Activated naive CD8-positive, alpha-beta T cell treated with anti-CD3 and anti-CD28 coated beads, Interleukin-2, amount 50 U/mL, for 16 hours (primary cell): ENCODE measurements around the gene LSAMP.
"Not testable (repeated sequence)": the region's sequence is repeated elsewhere in the genome, so short reads cannot be mapped to it uniquely, and the experiment has no call there.

Source experiments
- DNase-seq: peaks from one replicate; pipeline ENCODE4 v3.0.0-alpha.2; 2020; ENCODE audit warnings: low read depth, low spot score

LSAMP gene

DNA sequence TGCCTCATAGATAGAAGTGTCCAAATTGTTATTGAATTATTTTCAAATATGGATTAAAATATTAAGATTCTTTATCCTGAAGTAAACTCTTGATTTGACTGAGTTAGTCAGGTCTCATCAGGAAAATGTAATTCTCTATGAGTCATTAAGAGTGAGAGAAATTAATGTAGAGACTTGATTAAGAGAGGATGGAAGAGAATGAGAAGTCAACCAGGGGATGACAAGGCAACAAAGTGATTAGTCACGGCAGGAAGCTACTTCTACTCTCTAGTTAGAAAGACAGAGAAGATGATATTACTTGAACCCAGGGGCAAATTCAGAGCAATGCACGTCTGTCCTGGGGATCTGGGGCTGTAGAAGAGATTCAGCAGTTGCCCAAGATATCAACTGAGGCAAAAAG is 202.5 kb downstream of the LSAMP start:
- DNase-seq = no peak

DNA sequence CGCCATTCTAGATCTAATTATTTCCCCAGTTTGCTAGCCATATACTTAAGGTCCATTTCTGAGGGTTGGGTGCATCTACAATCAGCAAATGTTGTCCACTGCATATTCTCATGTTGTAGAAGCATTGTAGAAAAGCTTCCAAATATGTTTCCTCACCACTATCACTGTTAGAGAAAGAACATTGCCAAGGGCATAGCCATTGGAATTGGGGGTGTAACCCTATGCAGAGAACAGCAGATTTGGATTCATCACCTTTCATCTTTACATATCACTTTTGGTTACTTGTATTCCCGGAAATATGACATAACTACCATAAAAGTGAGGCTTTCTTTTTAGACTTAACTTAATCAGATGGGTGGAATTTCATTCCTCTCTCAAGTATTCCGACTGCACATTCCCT is 203.6 kb downstream of the LSAMP start:
- DNase-seq = no peak

DNA sequence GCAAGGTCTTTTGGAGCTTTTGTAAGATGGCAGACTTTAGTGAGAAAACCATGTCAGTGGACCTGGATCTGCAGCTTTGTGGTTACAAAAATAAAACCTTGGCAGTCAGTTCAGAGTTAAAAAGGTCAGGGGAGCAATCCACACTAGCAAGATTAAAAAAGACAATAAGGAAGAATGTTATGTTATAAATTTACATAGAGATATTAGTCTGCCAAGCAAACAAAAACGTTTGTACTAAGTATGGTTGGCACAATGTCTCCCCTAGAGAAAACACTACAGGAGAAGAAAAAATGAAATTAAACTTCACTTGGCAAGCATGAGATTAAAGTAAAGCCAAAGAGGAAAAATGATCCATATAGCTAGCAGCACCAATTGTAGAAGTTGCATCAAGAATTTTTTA is 205.0 kb downstream of the LSAMP start:
- no peak for DNase-seq

DNA sequence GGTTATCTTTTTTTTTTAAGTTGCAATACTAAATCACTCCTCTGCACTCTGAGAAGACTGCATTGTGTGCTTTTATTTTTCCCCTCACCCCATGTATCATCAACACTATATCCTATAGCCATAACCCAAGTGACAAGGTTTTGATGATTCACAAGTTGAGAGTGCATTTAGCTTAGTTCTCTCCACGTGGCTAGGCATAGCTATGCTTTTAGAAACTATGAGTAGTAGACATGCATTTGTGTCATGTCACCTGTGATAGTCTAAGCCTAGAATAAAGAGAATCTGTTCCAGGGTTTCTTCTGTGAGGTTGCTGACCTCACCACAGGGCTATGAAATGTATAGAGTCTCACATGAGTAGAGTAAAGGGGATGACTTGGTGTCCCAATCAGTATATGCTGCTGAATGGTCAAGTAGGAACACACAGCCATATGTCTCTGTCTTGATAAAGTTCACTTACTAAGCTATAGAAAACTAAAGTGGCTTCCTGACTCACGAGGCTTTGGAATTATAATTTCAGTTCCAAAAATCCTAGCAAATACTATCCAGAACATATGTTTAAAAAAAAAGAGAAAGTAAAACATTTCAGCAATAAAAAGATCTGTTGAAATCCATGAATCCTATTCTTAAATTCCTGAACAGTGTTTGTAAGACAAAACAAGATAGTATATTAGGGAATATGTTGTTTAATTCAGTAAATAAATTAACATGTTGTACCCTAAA is 206.3 kb downstream of the LSAMP start:
- no peak for DNase-seq

DNA sequence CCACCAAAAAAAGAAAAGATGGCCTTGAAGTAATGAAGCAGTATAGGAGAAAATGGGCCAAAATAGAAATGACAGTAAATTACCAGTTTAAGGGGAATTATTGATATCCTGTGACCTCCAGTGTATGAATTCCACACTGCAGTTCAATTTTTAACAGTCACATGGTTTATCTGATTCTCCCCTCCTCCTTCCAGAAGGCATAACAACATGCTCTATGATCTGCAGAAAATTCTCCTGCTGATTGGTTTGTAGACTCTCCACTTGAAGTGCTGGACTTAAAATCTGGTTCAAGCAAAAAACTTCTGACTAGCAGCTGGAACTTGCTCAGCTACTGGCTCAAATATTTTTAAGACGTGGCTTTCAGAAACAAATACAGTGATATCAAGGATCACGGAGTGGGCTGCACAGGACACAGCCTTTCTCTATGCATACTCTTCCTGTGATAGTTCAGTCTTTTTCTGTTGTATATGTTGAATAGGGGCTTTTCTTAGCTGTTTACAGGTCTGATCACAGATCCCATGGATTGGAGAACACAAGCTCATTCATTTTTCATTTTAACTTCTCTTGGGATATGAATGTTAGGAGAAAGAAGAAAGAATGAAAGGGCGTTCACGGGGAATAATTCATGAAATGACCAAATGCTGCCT is 211.5 kb downstream of the LSAMP start:
- no peak for DNase-seq

DNA sequence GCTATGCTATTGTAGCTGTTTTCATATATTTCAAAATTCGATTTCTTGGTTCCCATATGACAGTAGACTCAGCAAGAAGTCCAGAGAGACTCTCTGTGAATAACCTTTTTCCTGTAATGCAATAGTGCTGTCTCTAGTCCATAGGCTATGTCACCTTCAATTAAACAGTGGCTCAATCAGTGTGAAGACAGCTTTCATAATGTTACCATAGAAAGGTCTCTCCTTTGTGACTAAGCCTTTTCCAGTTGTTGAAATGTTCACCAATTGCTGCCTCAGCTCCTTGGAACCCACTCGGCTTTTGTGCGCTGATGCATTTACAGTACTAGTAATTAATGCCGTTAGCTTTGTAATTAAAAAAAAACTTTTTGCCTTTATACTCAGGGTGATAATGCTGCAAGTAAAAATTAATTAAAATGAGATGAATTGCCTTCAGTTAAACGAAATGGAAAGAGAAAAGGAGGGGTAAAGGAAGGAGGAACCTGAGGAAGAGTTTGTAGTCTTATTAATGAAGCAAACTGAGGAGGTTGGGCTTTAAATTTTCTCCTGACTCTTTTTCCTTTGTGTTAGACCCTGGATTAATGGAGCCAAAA is 214.8 kb downstream of the LSAMP start:
- DNase-seq = no peak

DNA sequence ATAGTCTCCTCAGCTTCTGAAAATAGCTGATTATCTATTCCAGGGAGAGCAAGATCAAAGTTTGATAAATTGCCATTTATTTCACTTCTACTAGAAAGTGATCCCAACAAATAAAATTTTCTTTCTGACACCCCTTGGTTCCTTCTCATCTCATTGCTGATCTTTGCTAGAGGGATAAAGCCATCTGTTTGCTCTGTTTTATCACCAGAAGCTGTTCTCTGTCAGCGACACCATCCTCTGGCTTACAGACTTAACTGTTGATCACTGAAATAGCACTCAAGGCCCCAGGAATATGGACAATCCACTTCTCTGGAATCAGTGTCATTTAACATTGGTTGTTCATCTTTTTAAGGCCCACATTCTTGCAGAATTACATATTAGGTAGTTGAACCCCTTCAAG is 219.0 kb downstream of the LSAMP start:
- DNase-seq = no peak

DNA sequence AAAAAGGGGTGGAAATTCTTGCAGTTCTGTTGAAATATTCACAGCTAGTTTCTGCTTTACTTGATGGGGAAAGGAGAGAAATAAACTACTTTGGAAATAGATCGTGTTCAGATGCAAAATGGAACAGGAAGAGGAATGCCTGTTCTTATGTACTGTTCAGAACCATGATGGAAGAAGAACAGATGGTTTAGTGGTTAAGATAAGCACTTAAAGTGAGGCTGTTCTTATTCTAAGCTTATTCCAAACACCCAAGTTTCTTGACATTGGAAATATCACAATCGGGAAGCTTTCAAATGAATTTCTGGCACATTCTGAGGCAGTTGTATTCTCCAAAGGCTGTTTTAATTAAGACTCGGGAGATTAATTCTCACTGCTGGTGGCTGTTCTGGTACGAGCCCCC is 228.5 kb downstream of the LSAMP start:
- DNase-seq = no peak

DNA sequence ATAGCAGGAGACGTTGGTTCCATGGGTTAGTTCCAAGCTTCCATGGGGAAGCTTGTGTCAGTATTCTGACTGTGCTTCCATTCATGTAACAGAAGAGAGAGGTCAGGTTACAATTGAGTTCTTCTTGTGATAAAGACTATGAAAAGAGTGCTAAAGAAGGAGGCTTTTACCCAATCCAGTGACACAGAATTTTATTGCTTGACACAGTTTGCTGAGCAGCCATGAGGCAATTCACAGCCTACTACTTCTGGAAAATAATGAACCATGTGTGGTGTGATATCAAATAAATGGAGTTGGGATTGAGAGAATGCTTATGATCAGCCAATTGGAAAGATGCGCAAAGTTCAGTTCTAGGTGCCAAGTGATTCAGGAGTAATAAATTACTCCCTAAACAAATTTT is 233.4 kb downstream of the LSAMP start:
- no peak for DNase-seq

DNA sequence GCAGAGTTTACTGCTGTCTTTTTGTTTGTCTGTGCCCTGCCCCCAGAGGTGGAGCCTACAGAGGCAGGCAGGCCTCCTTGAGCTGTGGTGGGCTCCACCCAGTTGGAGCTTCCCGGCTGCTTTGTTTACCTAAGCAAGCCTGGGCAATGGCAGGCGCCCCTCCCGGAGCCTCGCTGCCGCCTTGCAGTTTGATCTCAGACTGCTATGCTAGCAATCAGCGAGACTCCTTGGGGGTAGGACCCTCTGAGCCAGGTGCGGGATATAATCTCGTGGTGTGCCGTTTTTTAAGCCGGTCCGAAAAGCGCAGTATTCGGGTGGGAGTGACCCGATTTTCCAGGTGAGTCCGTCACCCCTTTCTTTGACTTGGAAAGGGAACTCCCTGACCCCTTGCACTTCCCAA is 236.5 kb downstream of the LSAMP start:
- DNase-seq = not testable (repeated sequence)

DNA sequence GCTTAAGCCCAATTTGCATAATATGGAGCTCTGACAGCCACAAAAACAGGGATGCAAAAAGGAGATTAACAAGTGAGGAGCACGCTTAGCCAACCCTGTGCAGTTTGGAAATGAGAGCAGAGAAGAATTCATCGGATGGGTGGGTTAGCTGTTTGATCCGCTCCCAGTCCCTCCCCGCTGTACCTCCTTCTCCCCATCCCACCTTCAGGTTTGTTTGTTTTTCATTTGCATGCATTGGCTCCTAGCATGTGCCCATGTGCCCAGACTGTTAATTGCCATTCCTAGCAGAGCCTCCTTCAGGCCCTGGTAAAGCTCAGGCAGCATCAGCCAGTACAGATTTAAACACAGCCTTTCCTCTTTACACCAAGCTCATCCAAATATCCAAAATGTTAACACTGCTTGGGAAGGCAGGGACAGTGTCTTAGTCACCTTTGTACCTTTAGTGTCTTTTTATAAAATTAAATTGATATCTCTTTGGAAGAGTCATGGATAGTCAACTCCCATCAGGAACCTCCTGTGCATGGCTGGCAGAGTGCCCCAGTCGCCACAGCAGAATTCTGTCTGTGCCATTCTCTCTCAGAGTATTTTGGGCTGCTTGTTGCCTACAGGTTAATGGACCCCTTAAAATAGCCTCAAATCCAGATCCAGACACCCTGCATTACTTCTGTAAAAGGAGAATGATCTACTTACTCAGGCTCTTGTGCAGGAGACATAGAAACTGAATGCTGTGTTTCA is 244.2 kb downstream of the LSAMP start:
- DNase-seq = no peak

DNA sequence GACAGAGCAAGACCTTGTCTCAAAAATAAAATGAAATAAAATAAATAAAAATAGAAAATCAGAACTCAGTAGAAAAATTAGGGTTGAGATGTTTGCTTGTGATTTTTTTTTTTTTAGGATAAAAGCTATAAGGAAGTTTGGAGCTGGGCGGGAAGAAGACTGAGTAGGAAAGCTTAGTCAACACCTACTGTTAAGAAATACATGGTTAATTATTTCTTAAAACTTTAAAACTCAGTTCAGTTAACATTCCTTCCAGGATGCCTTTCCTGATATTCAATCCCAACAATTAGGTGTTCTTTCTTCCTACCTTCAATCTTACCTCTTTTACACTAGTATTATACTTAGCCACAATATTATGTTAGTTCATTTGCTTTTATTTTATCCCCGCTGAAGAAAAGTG is 246.2 kb downstream of the LSAMP start:
- DNase-seq = no peak

DNA sequence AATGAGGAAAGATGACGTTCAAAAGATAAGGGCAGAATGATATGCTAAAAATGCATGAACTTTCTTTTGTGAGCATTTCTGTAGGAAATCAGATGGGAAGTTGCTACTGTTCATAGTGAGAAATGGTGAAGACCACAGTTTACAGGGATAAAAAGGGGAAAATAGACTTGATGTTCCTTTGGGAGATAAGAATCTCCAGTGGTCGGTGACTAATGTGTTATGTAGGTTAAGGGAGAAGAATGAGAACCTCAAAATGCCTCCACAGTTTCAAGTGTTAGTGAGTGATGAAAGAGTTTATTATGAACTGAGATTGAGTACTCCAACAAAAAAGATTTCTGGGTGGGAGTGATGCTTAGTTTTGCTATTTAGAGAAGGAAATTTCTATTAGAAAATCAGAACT is 247.2 kb downstream of the LSAMP start:
- no peak for DNase-seq

DNA sequence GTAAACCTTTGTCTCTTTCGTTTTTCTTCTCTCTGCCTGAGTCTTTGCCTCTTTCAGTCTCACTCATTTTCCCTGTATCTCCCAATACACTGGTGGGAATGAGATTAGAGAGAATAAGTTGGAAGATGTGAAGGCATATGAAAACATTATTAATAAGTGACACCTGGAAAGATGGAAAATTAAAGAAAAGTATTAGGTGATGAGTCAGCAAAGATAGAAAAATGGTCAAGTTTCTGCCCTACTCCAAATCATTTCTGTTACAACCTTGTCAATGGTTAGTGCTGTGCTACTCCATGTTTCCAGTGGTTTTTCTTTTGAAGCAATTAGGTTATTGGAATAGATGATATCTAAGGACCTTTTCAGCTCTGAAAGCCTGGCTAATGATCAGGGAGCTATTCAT is 252.8 kb downstream of the LSAMP start:
- no peak for DNase-seq

DNA sequence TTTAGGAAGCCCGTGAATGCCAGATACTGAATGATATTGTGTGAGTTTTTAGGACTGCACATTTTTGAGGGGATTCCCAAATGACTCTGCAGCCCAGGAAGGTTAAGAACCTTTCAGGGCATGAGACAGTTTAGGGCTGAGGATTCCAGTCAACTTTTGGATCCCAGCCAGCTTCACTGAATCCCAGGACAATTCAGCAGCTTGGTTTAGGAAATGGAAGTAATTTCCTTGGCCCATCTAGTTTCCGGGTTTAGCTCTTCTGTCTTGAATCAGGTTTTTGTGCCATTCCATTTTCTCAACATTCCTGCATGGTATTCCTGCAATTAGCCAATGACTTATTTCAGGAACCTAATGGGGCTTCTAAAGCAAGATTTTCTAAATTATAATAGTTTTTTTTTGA is 253.9 kb downstream of the LSAMP start:
- DNase-seq = no peak

DNA sequence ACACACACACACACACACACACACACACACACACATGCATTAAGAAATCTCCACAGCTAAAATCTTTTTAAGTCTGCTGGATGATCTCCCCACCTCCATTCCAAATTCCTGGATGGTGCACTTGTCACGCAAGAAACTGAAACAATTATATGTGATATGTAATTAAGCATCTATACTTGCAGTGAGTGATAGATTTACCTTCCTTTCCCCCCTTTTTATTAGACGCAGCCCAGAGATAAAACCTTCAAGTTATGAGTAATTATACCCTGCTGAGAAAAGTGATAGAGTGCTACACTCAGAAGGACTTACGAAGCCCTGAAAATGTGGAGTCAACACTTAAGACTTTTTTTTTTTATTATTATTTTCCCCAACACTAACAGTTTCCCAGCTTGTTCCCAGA is 255.2 kb downstream of the LSAMP start:
- DNase-seq = no peak

DNA sequence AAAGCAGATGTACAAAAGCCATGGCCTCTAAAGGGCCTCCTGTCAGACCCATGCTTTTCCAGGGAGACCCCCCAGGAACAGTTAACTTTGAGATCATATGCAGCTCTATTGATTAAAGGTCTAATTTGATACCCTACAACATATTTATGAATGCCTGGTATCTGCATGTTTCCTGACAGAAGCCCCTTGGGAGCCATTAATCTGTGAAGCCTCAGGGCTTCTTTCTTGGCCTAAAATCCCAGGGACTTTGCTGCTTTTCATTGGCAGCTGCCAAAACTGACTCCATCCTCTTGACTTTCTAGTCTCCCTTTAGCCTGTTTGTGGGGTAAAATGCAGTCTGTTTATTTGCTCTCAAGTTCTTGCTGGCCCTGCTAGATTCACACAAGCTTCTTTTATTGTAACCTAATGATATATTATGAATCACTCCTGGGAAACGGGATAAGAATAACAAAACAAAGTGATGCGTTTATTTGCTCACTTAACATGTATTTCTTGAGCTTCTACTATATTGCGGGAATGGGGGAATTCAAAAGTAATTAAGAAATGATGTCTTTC is 257.0 kb downstream of the LSAMP start:
- no peak for DNase-seq

DNA sequence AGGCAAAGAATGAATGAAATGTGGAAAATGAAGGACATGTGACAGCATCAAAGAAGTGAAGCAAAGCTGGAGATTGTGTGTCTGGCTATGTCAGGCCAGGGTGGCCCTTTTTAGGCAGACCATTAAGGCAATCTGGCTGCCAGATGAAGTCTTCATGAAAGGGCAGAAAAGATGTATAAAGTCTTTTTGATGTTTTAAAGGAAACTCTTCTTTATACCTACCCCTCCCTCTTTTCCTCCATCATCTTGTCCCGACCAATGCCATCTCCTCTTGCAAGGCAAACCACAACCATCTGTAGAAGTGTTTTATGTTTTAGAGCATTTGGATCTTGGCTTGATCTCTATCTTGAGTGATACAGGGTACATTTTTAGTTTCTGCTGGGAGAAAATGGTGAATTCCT is 259.2 kb downstream of the LSAMP start:
- no peak for DNase-seq

DNA sequence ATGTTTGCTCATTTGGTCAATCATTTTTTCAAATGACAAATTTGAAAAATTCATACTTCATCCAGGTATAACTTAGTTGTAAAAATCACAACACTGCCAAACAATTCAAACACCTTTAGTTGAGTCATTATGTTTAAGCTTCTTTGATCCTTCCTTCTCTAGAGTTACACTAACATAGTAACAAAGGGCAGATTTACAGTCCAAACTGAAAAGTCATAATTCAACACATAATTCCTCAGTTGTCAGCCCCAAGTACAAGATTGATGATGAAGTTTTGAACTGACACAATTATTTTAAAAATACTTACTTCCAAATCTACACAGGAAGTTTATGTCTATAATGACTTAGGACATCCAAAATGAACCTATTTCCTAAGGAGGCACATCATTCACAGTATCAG is 264.1 kb downstream of the LSAMP start:
- DNase-seq = no peak

DNA sequence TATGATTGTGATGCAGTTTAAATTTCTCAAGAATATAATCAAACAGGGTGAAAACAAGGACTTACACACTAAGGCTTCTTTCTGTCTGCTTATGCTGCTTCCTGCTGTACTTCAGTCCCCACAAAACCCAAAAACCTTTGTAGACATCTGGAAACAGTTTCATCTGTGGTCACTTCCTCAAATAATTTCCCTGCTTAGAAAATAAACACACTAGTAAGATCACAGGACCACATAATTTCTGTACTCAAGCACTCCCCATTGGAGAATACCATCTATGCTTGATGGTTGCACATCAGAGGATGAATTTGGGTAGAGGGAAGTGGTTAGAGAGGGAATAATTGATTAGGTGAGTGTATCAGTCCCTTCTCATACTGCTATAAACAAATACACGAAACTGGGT is 266.2 kb downstream of the LSAMP start:
- DNase-seq = no peak

DNA sequence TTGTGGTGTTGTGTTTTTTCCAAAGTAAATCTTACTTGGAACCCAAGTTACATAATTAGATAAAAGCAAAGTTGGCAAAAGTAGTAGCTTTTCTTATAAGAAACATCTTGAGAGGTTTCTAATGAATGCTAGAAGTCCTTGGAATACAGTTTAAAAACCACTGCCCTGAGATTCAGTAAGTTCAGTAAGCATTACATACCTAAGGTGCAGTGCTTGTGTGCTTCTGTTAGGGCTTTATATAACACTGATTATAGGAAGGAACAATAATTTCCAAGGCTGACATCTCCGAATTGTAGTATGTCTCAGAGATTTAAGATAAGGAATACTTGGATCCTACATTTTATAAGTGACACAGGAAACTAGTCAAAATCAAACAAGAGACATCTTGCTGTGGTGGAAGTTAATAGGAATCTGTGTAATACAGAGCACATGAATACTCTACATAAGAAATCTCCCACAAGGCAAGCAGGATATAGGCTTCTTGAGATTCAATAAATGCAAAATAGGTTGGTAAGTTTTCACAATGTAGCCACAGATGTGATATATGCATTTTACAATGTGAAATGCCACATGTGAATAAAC is 268.2 kb downstream of the LSAMP start:
- DNase-seq = no peak

DNA sequence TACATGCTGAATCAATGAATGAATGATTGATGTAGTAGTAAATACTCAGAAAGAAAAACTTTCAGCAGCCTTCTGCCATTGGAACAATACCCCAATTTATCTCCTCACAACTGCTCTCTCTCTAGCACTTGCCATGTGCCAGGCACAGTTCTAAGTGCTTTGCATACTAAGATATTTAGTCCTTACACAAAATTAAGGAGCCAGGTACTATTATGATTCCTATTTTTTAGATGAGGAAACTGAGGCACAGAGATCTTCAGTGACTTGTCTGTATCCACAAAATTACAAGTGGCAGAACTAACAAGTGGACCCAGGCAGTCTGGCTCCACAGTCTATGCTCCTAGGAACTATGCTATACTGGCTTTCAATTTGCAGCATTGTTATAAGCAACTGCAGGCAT is 279.2 kb downstream of the LSAMP start:
- no peak for DNase-seq
